OCI-LY7 (cell line): ENCODE measurements around the gene MORN5. TPM values are rescaled to one million over a fixed set of nuclear protein-coding genes. Genes with fewer than 3 reads are reported as not detected.

Source experiments
- BruUV-seq: library from RNA; stranded (reverse); fragments of 400-500 nt; replicated peaks from 2 replicates; lab custom pipeline; 2021; lab: Mats Ljungman, UMichigan
- CTCF ChIA-PET: fragments of 300-600 bp; sonication (Branson Sonifier 250); formaldehyde crosslinking; loops from one replicate; lab custom pipeline; 2022; ENCODE audit warnings: antibody characterized with exemption; ENCODE audit not compliant: unreplicated experiment; lab: Charles Lee
- POLR2A ChIA-PET: fragments of 300-600 bp; sonication (Branson Sonifier 250); formaldehyde crosslinking; loops from one replicate; lab custom pipeline; 2022; ENCODE audit warnings: antibody characterized with exemption; lab: Charles Lee
- DNase-seq: peaks from one replicate; pipeline ENCODE4 v3.0.0-alpha.2; 2015; ENCODE audit warnings: low spot score
- H2AFZ ChIP-seq: fragments of 200-600 bp; sonication (generic), shearing (Covaris generic); 2 replicates; pipeline ENCODE4 v1.6.1; 2014; ENCODE audit warnings: mild to moderate bottlenecking, antibody characterized with exemption, low read length, moderate library complexity
- H3K27ac ChIP-seq: fragments of 200-600 bp; sonication (generic); 2 replicates; pipeline ENCODE4 v1.5.1; 2014; ENCODE audit warnings: mixed run types, low read depth, mild to moderate bottlenecking, moderate library complexity, low read length, inconsistent platforms; ENCODE audit not compliant: poor library complexity, severe bottlenecking
- H3K36me3 ChIP-seq: fragments of 200-600 bp; sonication (generic); 2 replicates; pipeline ENCODE4 v1.6.1; 2014; ENCODE audit warnings: mild to moderate bottlenecking, antibody characterized with exemption, low read length, moderate library complexity, mixed read lengths; ENCODE audit not compliant: insufficient read depth
- H3K4me1 ChIP-seq: fragments of 200-600 bp; sonication (generic); 2 replicates; pipeline ENCODE4 v1.5.1; 2014; ENCODE audit warnings: mild to moderate bottlenecking, low read length; ENCODE audit not compliant: insufficient read depth, poor library complexity, severe bottlenecking
- H3K4me2 ChIP-seq: fragments of 200-600 bp; sonication (generic); 2 replicates; pipeline ENCODE4 v1.6.1; 2014; ENCODE audit warnings: mild to moderate bottlenecking, low read length
- H3K4me3 ChIP-seq: fragments of 200-600 bp; sonication (generic); 2 replicates; pipeline ENCODE4 v1.5.1; 2014; ENCODE audit warnings: mild to moderate bottlenecking, low read depth, low read length; ENCODE audit not compliant: poor library complexity, severe bottlenecking
- H3K79me2 ChIP-seq: fragments of 200-600 bp; sonication (generic); 2 replicates; pipeline ENCODE4 v1.6.1; 2016; ENCODE audit warnings: low read depth, mild to moderate bottlenecking, low read length, moderate library complexity, mixed read lengths; ENCODE audit not compliant: insufficient read depth
- H3K9me2 ChIP-seq: fragments of 200-600 bp; sonication (generic); 2 replicates; pipeline ENCODE4 v1.6.1; 2016; ENCODE audit warnings: mild to moderate bottlenecking, low read length, mixed read lengths; ENCODE audit not compliant: insufficient read depth
- H3K9me3 ChIP-seq: fragments of 200-600 bp; sonication (generic); 2 replicates; pipeline ENCODE4 v1.6.1; 2014; ENCODE audit warnings: mild to moderate bottlenecking, mixed run types, low read length, mixed read lengths
- H4K20me1 ChIP-seq: fragments of 200-600 bp; sonication (generic); 2 replicates; pipeline ENCODE4 v1.6.1; 2014; ENCODE audit warnings: mild to moderate bottlenecking, antibody characterized with exemption, low read length, moderate library complexity, mixed read lengths; ENCODE audit not compliant: insufficient read depth
- CTCF ChIP-seq: fragments of 200-600 bp; sonication (generic); conservative IDR thresholded peaks from 2 replicates; pipeline ENCODE4 v1.5.1; 2014; ENCODE audit warnings: mild to moderate bottlenecking, antibody characterized with exemption, low read length, moderate library complexity, mixed read lengths
- EZH2phosphoT487 ChIP-seq: fragments of 200-600 bp; sonication (generic); IDR thresholded peaks from 2 replicates; pipeline ENCODE4 v1.6.1; 2018; ENCODE audit warnings: low read depth, borderline replicate concordance, mild to moderate bottlenecking, mixed run types, antibody characterized with exemption, low read length, moderate library complexity, mixed read lengths
- intact Hi-C: fragments of 100-400 bp; cut with micrococcal nuclease; formaldehyde crosslinking; loops from one replicate; pipeline ENCODE4 v1.10.0; 2022; ENCODE audit not compliant: unreplicated experiment
- total RNA-seq, 2 experiments: library from RNA; depleted of rRNA in 1 of 2; stranded (reverse); fragments of >200 nt in 1 of 2; shearing (Covaris generic) in 1 of 2; gene quantifications; 2 replicates each; pipeline ENCODE4 v1.2.3, GENCODE V29; 2014 to 2022

The MORN5 gene
- total RNA-seq, 2 experiments from 2014 or later = not detected

GRCh38 chr9:122195875-122196274 is 36.2 kb downstream of the MORN5 start:
- no peak overlapping the region for H3K4me2 ChIP-seq
- no peaks in the 10 kb centered on the region for H3K79me2 ChIP-seq
- no peak for TF ChIP-seq EZH2phosphoT487
- TF ChIP-seq CTCF = no peak
- intact Hi-C loops = no loop called here
- no peaks in the 10 kb centered on the region for H4K20me1 ChIP-seq
- CTCF ChIA-PET = interaction anchor here (0.6 kb wide), 1 partner anchor 1220 kb away, joined by 3 read pairs; no protein-coding TSS in a partner anchor
- POLR2A ChIA-PET = no interaction called here
- H3K36me3 ChIP-seq = no peaks in the 10 kb centered on the region
- no peak overlapping the region for H3K27ac ChIP-seq
- H2AFZ ChIP-seq = no peak overlapping the region
- H3K4me3 ChIP-seq = no peak overlapping the region
- no peaks in the 10 kb centered on the region for H3K9me2 ChIP-seq
- no peaks in the 10 kb centered on the region for H3K9me3 ChIP-seq
- DNase-seq = no peak
- no TSS peak for BruUV-seq
- H3K4me1 ChIP-seq = no peaks in the 10 kb centered on the region

GRCh38 chr9:122197426-122197825 is 37.7 kb downstream of the MORN5 start:
- DNase-seq = no peak
- Histone ChIP-seq H3K9me3 (no peaks in the 10 kb centered on the region), H3K27ac (no peak overlapping the region), H3K9me2 (no peaks in the 10 kb centered on the region), H3K36me3 (no peaks in the 10 kb centered on the region), H3K4me3 (no peak overlapping the region), H3K79me2 (no peaks in the 10 kb centered on the region), H3K4me2 (no peak overlapping the region), H2AFZ (no peak overlapping the region), H3K4me1 (no peaks in the 10 kb centered on the region), H4K20me1 (no peaks in the 10 kb centered on the region)
- TF ChIP-seq CTCF (no peak), EZH2phosphoT487 (no peak)
- ChIA-PET POLR2A (no interaction called here), CTCF (no interaction called here)
- intact Hi-C loops = no loop called here
- BruUV-seq = no TSS peak

GRCh38 chr9:122197882-122198281 is 38.2 kb downstream of the MORN5 start:
- Histone ChIP-seq H3K9me3 (no peaks in the 10 kb centered on the region), H3K36me3 (no peaks in the 10 kb centered on the region), H3K4me3 (no peak overlapping the region), H3K4me2 (no peak overlapping the region), H2AFZ (no peak overlapping the region), H3K4me1 (no peaks in the 10 kb centered on the region), H3K79me2 (no peaks in the 10 kb centered on the region), H3K9me2 (no peaks in the 10 kb centered on the region), H4K20me1 (no peaks in the 10 kb centered on the region), H3K27ac (no peak overlapping the region)
- ChIA-PET POLR2A (no interaction called here), CTCF (no interaction called here)
- no peak for DNase-seq
- TF ChIP-seq EZH2phosphoT487 (no peak), CTCF (no peak)
- no TSS peak for BruUV-seq
- intact Hi-C loops = no loop called here
